NCI-H2029 treated with DMSO at 0.1 percent for 48 hours (cell line): ENCODE measurements around the gene MAPRE2.

ENCODE experiments used
- DNase-seq: peaks from one replicate; lab custom pipeline; 2025; lab: John Stamatoyannopoulos, UW

MAPRE2 gene

GRCh38 chr18:35038029-35038428, 3.2 kb upstream of the MAPRE2 start:
- no peak for DNase-seq

GRCh38 chr18:35038881-35039491, 2.2 kb upstream of the MAPRE2 start:
- DNase-seq = no peak

GRCh38 chr18:35040638-35040987, 600 bp upstream of the MAPRE2 start:
- DNase-seq = no peak

GRCh38 chr18:35041815-35042387, 688 bp downstream of the MAPRE2 start:
- DNase-seq = no peak

GRCh38 chr18:35042389-35043071, 1.3 kb downstream of the MAPRE2 start:
- no peak for DNase-seq

- no peak for DNase-seq
Observed at GRCh38 chr18:35043207-35043606, 2.0 kb downstream of the MAPRE2 start.

- no peak for DNase-seq
Observed at GRCh38 chr18:35045121-35045520, 3.9 kb downstream of the MAPRE2 start.

GRCh38 chr18:35045806-35046205, 4.6 kb downstream of the MAPRE2 start:
- DNase-seq = no peak

- DNase-seq = no peak
Observed at GRCh38 chr18:35047697-35048292, 6.6 kb downstream of the MAPRE2 start.

- no peak for DNase-seq
Observed at GRCh38 chr18:35049111-35050027, 8.2 kb downstream of the MAPRE2 start.

- DNase-seq = no peak
Observed at GRCh38 chr18:35050028-35050546, 8.9 kb downstream of the MAPRE2 start.

GRCh38 chr18:35050705-35051195, 9.5 kb downstream of the MAPRE2 start:
- DNase-seq = no peak

GRCh38 chr18:35051641-35052377, 10.6 kb downstream of the MAPRE2 start:
- DNase-seq = no peak

GRCh38 chr18:35054401-35054800, 13.2 kb downstream of the MAPRE2 start:
- DNase-seq = no peak

GRCh38 chr18:35055105-35055504, 13.9 kb downstream of the MAPRE2 start:
- no peak for DNase-seq

- no peak for DNase-seq
Observed at GRCh38 chr18:35055726-35056125, 14.5 kb downstream of the MAPRE2 start.

GRCh38 chr18:35059280-35059927, 18.2 kb downstream of the MAPRE2 start:
- DNase-seq = peak; percentile 62

- no peak for DNase-seq
Observed at GRCh38 chr18:35060122-35060815, 19.1 kb downstream of the MAPRE2 start.

- DNase-seq = no peak
Observed at GRCh38 chr18:35061336-35061735, 20.1 kb downstream of the MAPRE2 start.

GRCh38 chr18:35061804-35062203, 20.6 kb downstream of the MAPRE2 start:
- DNase-seq = no peak
